RWPE2 (cell line): ENCODE results near the gene IGFBP1.

Source experiments
- ATAC-seq: fragments of 200-7000 bp; cut with Tn5 transposase; 3 replicates; pipeline ENCODE4 v1.9.1; 2021; ENCODE audit warnings: low read depth
- DNase-seq: peaks from one replicate; pipeline ENCODE4 v3.0.0-alpha.2; 2020; ENCODE audit warnings: low spot score
- H3K27ac ChIP-seq: fragments of 450-650 bp; 2 replicates; pipeline ENCODE4 v1.5.1; 2017; ENCODE audit warnings: mild to moderate bottlenecking; ENCODE audit not compliant: poor library complexity, severe bottlenecking
- H3K27me3 ChIP-seq: fragments of 250-450 bp; sonication (Bioruptor Pico); 2 replicates; pipeline ENCODE4 v1.5.1; 2021; ENCODE audit warnings: mild to moderate bottlenecking, moderate library complexity; ENCODE audit not compliant: insufficient read depth, poor library complexity, severe bottlenecking
- H3K36me3 ChIP-seq: fragments of 250-450 bp; sonication (Bioruptor Pico); 2 replicates; pipeline ENCODE4 v1.5.1; 2020; ENCODE audit warnings: low read depth, mild to moderate bottlenecking, moderate library complexity
- H3K4me1 ChIP-seq: fragments of 250-450 bp; sonication (Bioruptor Pico); 2 replicates; pipeline ENCODE4 v1.5.1; 2021; ENCODE audit warnings: mild to moderate bottlenecking, moderate library complexity; ENCODE audit not compliant: insufficient read depth, poor library complexity, severe bottlenecking
- H3K4me3 ChIP-seq: fragments of 250-450 bp; sonication (Bioruptor Pico); 2 replicates; pipeline ENCODE4 v1.5.1; 2021; ENCODE audit warnings: mild to moderate bottlenecking, moderate library complexity; ENCODE audit not compliant: severe bottlenecking
- H3K9me3 ChIP-seq: fragments of 250-450 bp; sonication (Bioruptor Pico); 2 replicates; pipeline ENCODE4 v1.5.1; 2021; ENCODE audit warnings: mild to moderate bottlenecking, moderate library complexity; ENCODE audit not compliant: severe bottlenecking
- TF ChIP-seq, protein P1 (sequence below): fragments of 450-650 bp; IDR thresholded peaks from one replicate; pipeline ENCODE4 v1.5.1; 2017; ENCODE audit warnings: mild to moderate bottlenecking, moderate library complexity; ENCODE audit not compliant: poor library complexity, severe bottlenecking

The IGFBP1 gene

DNA sequence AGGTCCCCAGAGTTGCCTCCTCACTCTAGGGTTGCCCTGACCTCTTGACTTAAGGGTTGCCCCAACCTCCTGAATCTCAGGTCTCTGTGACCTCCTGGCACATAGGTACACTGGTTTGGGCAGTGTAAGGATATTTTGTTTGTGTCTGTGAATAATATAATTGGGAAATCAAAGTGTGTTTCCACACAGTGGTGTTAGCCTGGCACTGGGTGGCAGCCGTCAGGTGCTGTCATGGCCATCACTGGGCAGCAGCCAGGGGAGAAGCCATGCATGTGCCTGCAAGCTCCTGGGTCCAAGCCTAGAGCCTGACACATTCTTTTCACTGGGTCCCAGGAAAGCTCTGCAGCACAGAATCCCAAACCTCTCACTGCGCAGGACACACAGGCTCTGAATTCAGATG is 11.8 kb upstream of the IGFBP1 start:
- H3K36me3 ChIP-seq, result no peaks in the 10 kb centered on the region
- H3K9me3 ChIP-seq, result no peaks in the 10 kb centered on the region
- H3K27ac ChIP-seq, result no peak overlapping the region
- H3K27me3 ChIP-seq, result no peaks in the 10 kb centered on the region
- no peak overlapping the region for H3K4me3 ChIP-seq
- no peaks in the 10 kb centered on the region for H3K4me1 ChIP-seq
- ATAC-seq, result no peak
- TF ChIP-seq, protein P1, sequence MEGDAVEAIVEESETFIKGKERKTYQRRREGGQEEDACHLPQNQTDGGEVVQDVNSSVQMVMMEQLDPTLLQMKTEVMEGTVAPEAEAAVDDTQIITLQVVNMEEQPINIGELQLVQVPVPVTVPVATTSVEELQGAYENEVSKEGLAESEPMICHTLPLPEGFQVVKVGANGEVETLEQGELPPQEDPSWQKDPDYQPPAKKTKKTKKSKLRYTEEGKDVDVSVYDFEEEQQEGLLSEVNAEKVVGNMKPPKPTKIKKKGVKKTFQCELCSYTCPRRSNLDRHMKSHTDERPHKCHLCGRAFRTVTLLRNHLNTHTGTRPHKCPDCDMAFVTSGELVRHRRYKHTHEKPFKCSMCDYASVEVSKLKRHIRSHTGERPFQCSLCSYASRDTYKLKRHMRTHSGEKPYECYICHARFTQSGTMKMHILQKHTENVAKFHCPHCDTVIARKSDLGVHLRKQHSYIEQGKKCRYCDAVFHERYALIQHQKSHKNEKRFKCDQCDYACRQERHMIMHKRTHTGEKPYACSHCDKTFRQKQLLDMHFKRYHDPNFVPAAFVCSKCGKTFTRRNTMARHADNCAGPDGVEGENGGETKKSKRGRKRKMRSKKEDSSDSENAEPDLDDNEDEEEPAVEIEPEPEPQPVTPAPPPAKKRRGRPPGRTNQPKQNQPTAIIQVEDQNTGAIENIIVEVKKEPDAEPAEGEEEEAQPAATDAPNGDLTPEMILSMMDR, result no peak
- no peak for DNase-seq

DNA sequence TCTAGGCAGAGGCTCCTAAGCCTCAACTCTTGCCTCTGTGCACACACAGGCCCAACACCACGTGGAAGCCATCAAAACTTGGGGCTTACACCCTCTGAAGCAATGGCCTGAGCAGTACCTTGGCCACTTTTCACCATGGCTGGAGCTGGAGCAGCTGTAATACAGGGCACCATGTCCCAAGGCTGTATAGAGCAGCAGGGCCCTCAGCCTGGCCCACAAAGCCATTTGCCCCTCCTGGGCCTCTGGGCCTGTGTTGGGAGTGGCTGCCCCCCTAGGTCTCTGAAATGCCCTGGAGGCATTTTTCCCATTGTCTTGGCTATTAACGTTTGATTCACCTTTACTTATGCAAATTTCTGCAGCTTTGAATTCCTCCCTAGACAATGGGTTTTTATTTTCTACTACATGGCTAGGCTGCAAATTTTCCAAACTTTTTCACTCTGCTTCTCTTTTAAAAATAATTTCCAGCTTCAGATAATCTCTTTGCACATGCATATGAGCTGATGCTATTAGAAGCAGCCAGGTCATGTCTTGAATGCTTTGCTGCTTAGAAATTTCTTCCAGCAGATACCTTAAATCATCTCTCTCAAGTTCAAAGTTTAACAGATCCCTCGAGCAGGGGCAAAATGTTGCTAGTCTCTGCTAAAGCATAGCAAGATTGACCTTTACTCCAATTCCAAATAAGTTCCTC is 9.7 kb upstream of the IGFBP1 start:
- ATAC-seq, result no peak
- TF ChIP-seq, protein P1, result no peak
- Histone ChIP-seq H3K4me1 (no peaks in the 10 kb centered on the region), H3K9me3 (no peaks in the 10 kb centered on the region), H3K27me3 (no peaks in the 10 kb centered on the region), H3K36me3 (no peaks in the 10 kb centered on the region), H3K4me3 (no peak overlapping the region), H3K27ac (no peak overlapping the region)
- no peak for DNase-seq

DNA sequence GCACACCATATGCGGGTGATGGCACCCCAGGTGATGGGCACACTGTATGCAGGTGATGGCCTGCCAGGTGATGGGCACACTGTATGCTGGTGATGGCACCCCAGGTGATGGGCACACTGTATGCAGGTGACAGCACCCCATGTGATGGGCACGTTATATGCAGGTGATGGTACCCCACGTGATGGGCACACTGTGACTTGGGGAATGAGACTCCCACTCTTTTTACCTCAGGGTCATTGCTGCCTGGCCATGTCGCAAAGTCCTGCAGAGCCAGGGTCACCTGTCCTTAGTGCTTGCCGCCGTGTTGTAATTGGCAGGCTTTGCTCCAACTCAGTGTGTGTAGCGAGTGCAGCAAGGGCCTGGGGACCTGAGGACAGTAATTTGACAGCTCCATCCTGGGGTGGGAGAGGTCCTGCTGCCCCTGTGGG is 7.8 kb upstream of the IGFBP1 start:
- ATAC-seq, result no peak
- no peak overlapping the region for H3K4me3 ChIP-seq
- DNase-seq, result no peak
- no peak overlapping the region for H3K27ac ChIP-seq
- no peaks in the 10 kb centered on the region for H3K27me3 ChIP-seq
- H3K9me3 ChIP-seq, result no peaks in the 10 kb centered on the region
- TF ChIP-seq, protein P1, result no peak
- no peaks in the 10 kb centered on the region for H3K36me3 ChIP-seq
- H3K4me1 ChIP-seq, result no peaks in the 10 kb centered on the region

DNA sequence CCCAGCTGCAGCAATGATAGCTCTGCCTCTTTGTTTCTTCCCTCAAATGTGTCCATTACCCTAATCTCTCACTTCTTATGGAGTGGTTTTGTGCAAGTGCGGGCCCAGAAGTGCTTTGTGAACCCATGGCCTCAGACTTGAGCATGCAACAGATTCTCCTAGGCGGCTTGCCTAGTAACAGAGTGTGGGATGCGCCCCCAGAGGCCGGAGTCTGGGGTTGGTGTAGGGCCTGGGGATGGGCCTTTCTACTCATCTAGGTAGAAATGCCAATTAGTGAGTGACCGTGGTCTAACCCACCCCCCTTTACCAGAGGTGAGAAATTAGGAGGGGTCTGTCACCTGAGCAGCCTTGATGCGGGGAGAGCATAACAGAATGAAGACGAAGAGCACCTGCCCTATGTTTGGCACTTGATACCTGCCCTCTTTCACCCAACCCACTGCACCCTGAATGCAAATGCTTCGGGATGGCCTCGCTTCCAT is 7.0 kb upstream of the IGFBP1 start:
- H3K36me3 ChIP-seq, result no peaks in the 10 kb centered on the region
- H3K4me3 ChIP-seq, result no peak overlapping the region
- TF ChIP-seq, protein P1, result no peak
- DNase-seq, result no peak
- no peak overlapping the region for H3K27ac ChIP-seq
- ATAC-seq, result no peak
- H3K9me3 ChIP-seq, result no peaks in the 10 kb centered on the region
- H3K27me3 ChIP-seq, result no peaks in the 10 kb centered on the region
- H3K4me1 ChIP-seq, result no peaks in the 10 kb centered on the region

DNA sequence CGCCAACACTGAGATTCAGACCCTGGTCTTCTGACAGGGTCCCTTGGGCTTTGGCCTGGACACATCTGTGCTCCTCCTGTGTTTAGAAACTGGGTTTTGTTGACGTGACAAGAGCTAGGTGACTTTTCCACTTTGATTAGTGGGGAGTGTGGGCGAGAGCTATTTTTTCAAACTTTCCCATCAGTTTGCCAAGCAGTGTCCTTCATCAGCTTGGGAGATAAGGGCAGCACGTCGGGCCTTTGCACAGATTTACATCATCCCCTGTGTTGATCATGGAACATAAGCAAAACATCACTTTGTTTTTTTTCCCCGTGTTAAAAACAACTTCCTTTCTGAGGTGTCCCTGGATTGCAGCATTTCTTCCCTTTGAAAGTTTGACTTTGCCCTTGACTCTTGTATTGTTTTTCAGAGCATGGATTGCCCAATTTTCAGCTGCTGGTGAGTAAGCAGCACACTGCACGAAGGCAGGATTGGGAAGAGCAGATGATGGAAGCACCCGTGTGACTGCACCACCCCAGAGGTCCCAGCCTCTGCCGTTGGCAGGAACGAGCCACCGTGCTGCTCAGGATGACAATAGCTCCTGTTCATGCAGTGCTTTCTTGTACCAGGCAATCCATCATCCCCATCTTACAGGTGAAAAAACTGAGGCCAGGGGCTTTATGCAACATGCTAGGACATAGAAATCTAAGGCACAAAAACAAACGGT is 6.4 kb upstream of the IGFBP1 start:
- H3K36me3 ChIP-seq, result no peaks in the 10 kb centered on the region
- H3K4me1 ChIP-seq, result no peaks in the 10 kb centered on the region
- TF ChIP-seq, protein P1, result no peak
- no peaks in the 10 kb centered on the region for H3K27me3 ChIP-seq
- H3K27ac ChIP-seq, result no peak overlapping the region
- ATAC-seq (peak; percentile 56; the same call in 2 of the 3 replicates), DNase-seq (no peak)
- no peaks in the 10 kb centered on the region for H3K9me3 ChIP-seq
- no peak overlapping the region for H3K4me3 ChIP-seq
